ENCODE results near the gene SNX8. TPM values are rescaled to one million over a fixed set of nuclear protein-coding genes. Genes with fewer than 3 reads are reported as not detected.
A peak's percentile ranks its signal among the peaks of the same experiment; 100 is the strongest.

The SNX8 gene
- total and polyA plus RNA-seq, 9 of the 15 experiments (the other 6 are each of a cell fraction or from before 2014, with no cell fraction given): 2.7 to 51.6 (median 16.9) TPM

- TF ChIP-seq KDM4B (IDR thresholded peaks at IDR 0.05; ENCODE audit: borderline replicate concordance in 2 of 2, low read depth in 1 of 2) (no peak), ZNF253 (CRISPR knock-in tag; conservative IDR thresholded peaks at IDR 0.05) (no peak), FOXA3 (CRISPR knock-in tag; conservative IDR thresholded peaks at IDR 0.05 in 1 of 2, IDR thresholded peaks at IDR 0.05 in 1 of 2) (peak in 1 of 2 experiments; percentile 90; a peak in 2 of 4 replicates), BRD9 (IDR thresholded peaks at IDR 0.05; ENCODE audit: low read depth, partially characterized antibody) (no peak), MLX (CRISPR knock-in tag; conservative IDR thresholded peaks at IDR 0.05) (peak in 1 of 2 experiments; percentile 88; a peak in 1 of 4 replicates), CREB1 (IDR thresholded peaks at IDR 0.05) (peak; percentile 24; the same call in 1 of the 2 replicates), CREB1 (CRISPR knock-in tag; IDR thresholded peaks at IDR 0.05) (peak; percentile 71), SMAD2 (IDR thresholded peaks at IDR 0.05; ENCODE audit: low read depth, low read length) (no peak), GTF2A2 (tag; IDR thresholded peaks at IDR 0.05) (no peak), ZNF57 (CRISPR knock-in tag; IDR thresholded peaks at IDR 0.05) (no peak), ATF3 (IDR thresholded peaks at IDR 0.05) (no peak; the same call in 1 of the 2 replicates), ATF3 (CRISPR knock-in tag; conservative IDR thresholded peaks at IDR 0.05) (peak; percentile 58; the same call in 1 of the 2 replicates), ZNF175 (CRISPR knock-in tag; IDR thresholded peaks at IDR 0.05; ENCODE audit: low read depth) (peak; percentile 95), ZNF23 (CRISPR knock-in tag; IDR thresholded peaks at IDR 0.05) (no peak), IFI16 (CRISPR knock-in tag; IDR thresholded peaks at IDR 0.05) (no peak), ILK (tag; IDR thresholded peaks at IDR 0.05; ENCODE audit: borderline replicate concordance, low read depth) (no peak), ZNF217 (CRISPR knock-in tag; IDR thresholded peaks at IDR 0.05) (0 out of 2 replicates have a peak, but pooled peaks have one; percentile 78), ZNF699 (CRISPR knock-in tag; IDR thresholded peaks at IDR 0.05; ENCODE audit: insufficient replicate concordance) (no peak), ZNF174 (CRISPR knock-in tag; IDR thresholded peaks at IDR 0.05) (no peak), ZNF197 (CRISPR knock-in tag; IDR thresholded peaks at IDR 0.05; ENCODE audit: low read depth) (no peak), NR1H2 (CRISPR knock-in tag; IDR thresholded peaks at IDR 0.05) (no peak), NCOA1 (IDR thresholded peaks at IDR 0.05; ENCODE audit: low read depth) (no peak), DEAF1 (CRISPR knock-in tag; IDR thresholded peaks at IDR 0.05) (no peak)
- TF ChIP-seq, protein P1, sequence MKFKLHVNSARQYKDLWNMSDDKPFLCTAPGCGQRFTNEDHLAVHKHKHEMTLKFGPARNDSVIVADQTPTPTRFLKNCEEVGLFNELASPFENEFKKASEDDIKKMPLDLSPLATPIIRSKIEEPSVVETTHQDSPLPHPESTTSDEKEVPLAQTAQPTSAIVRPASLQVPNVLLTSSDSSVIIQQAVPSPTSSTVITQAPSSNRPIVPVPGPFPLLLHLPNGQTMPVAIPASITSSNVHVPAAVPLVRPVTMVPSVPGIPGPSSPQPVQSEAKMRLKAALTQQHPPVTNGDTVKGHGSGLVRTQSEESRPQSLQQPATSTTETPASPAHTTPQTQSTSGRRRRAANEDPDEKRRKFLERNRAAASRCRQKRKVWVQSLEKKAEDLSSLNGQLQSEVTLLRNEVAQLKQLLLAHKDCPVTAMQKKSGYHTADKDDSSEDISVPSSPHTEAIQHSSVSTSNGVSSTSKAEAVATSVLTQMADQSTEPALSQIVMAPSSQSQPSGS (CRISPR knock-in tag; IDR thresholded peaks at IDR 0.05): no peak
- TF ChIP-seq, protein P2, sequence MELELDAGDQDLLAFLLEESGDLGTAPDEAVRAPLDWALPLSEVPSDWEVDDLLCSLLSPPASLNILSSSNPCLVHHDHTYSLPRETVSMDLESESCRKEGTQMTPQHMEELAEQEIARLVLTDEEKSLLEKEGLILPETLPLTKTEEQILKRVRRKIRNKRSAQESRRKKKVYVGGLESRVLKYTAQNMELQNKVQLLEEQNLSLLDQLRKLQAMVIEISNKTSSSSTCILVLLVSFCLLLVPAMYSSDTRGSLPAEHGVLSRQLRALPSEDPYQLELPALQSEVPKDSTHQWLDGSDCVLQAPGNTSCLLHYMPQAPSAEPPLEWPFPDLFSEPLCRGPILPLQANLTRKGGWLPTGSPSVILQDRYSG (tag; conservative IDR thresholded peaks at IDR 0.05; ENCODE audit: low read depth): peak; percentile 9
These were observed 39.6 kb upstream of the SNX8 start (continued) for GRCh38 chr7:2353936-2354185.

All from K562 (cell line).